ENCODE data around the gene WDR93. TPM values are rescaled to one million over a fixed set of nuclear protein-coding genes. Genes with fewer than 3 reads are reported as not detected.

WDR93 gene
- polyA plus RNA-seq, 3 donors = not detected

- no peak for DNase-seq
- peaks cover 0 to 2% of the 10 kb centered on the region in 2 donors for H3K36me3 Mint-ChIP-seq
- no peak for TF ChIP-seq CTCF (IDR thresholded peaks at IDR 0.05)
- Histone ChIP-seq H3K9me3 (replicated peaks in 1 of 2; ENCODE audit: control insufficient read depth in 1 of 2, insufficient read depth in 1 of 2, low read length in 2 of 2) (peaks cover 0 to 5% of the 10 kb centered on the region in 2 donors), H3K36me3 (replicated peaks in 1 of 2; ENCODE audit: control insufficient read depth in 1 of 2, insufficient read depth in 2 of 2, low read length in 2 of 2) (no peaks in the 10 kb centered on the region), H3K27ac (ENCODE audit: low read depth in 1 of 2, low read length in 2 of 2) (no peak overlapping the region), H3K4me3 (replicated peaks in 1 of 3; ENCODE audit: low read depth in 2 of 3, low read length in 3 of 3) (no peak overlapping the region), H3K4me2 (replicated peaks; ENCODE audit: extremely low read depth, low read length, poor library complexity, severe bottlenecking) (no peak overlapping the region), H3K27me3 (ENCODE audit: control insufficient read depth in 2 of 2, insufficient read depth in 2 of 2, low read length in 2 of 2) (peaks cover 1 to 3% of the 10 kb centered on the region in 2 donors), H4K20me1 (ENCODE audit: insufficient read depth, low read length) (no peaks in the 10 kb centered on the region), H2AFZ (ENCODE audit: insufficient read depth, low read depth, low read length, poor library complexity, severe bottlenecking) (no peak overlapping the region), H3K9ac (ENCODE audit: insufficient read depth, low read length, poor library complexity, severe bottlenecking) (no peak overlapping the region), H3K79me2 (ENCODE audit: insufficient read depth, low read length) (no peaks in the 10 kb centered on the region), H3K4me1 (ENCODE audit: control insufficient read depth in 1 of 2, insufficient read depth in 2 of 2, low read length in 2 of 2) (no peaks in the 10 kb centered on the region)
- no peak overlapping the region for H3K4me3 Mint-ChIP-seq
- H3K27ac Mint-ChIP-seq = no peak overlapping the region
- peaks cover 0 to 4% (median 2%) of the 10 kb centered on the region in 7 donors for H3K9me3 Mint-ChIP-seq
- H3K27me3 Mint-ChIP-seq (ENCODE audit: low read depth in 3 of 3) = peaks cover 3 to 12% (median 6%) of the 10 kb centered on the region in 3 donors
- peaks cover 4% of the 10 kb centered on the region for H3K4me1 Mint-ChIP-seq
- WGBS (ENCODE audit: insufficient coverage) = 95% methylated on average over 79 of the region's 102 CpGs
- intact Hi-C loops (cut with micrococcal nuclease) = no loop called here
These were observed 42.3 kb upstream of the WDR93 start for GRCh38 chr15:89648106-89649012.

- Mint-ChIP-seq H3K27me3 (ENCODE audit: low read depth in 3 of 3) (peaks cover 9 to 18% (median 13%) of the 10 kb centered on the region in 3 donors), H3K9me3 (peaks cover 0 to 4% (median 2%) of the 10 kb centered on the region in 7 donors), H3K27ac (no peak overlapping the region), H3K4me3 (no peak overlapping the region), H3K36me3 (peaks cover 0 to 2% of the 10 kb centered on the region in 2 donors), H3K4me1 (peaks cover 4% of the 10 kb centered on the region)
- Histone ChIP-seq H3K4me2 (replicated peaks; ENCODE audit: extremely low read depth, low read length, poor library complexity, severe bottlenecking) (no peak overlapping the region), H3K79me2 (ENCODE audit: insufficient read depth, low read length) (no peaks in the 10 kb centered on the region), H3K4me3 (replicated peaks in 1 of 3; ENCODE audit: low read depth in 2 of 3, low read length in 3 of 3) (no peak overlapping the region), H3K27ac (ENCODE audit: low read depth in 1 of 2, low read length in 2 of 2) (no peak overlapping the region), H2AFZ (ENCODE audit: insufficient read depth, low read depth, low read length, poor library complexity, severe bottlenecking) (no peak overlapping the region), H4K20me1 (ENCODE audit: insufficient read depth, low read length) (no peaks in the 10 kb centered on the region), H3K4me1 (ENCODE audit: control insufficient read depth in 1 of 2, insufficient read depth in 2 of 2, low read length in 2 of 2) (no peaks in the 10 kb centered on the region), H3K36me3 (replicated peaks in 1 of 2; ENCODE audit: control insufficient read depth in 1 of 2, insufficient read depth in 2 of 2, low read length in 2 of 2) (no peaks in the 10 kb centered on the region), H3K9ac (ENCODE audit: insufficient read depth, low read length, poor library complexity, severe bottlenecking) (no peak overlapping the region), H3K27me3 (ENCODE audit: control insufficient read depth in 2 of 2, insufficient read depth in 2 of 2, low read length in 2 of 2) (peaks cover 7 to 9% of the 10 kb centered on the region in 2 donors), H3K9me3 (replicated peaks in 1 of 2; ENCODE audit: control insufficient read depth in 1 of 2, insufficient read depth in 1 of 2, low read length in 2 of 2) (peaks cover 0 to 5% of the 10 kb centered on the region in 2 donors)
- intact Hi-C loops (cut with micrococcal nuclease) = no loop called here
- DNase-seq = no peak
- WGBS (ENCODE audit: insufficient coverage) = 98% methylated on average over 34 of the region's 37 CpGs
- TF ChIP-seq CTCF (IDR thresholded peaks at IDR 0.05) = no peak
These were observed 41.5 kb upstream of the WDR93 start for GRCh38 chr15:89649013-89649625.

Measured in CD14-positive monocyte (primary cell).